K562 (cell line): ENCODE measurements around the gene SLC48A1. TPM values are rescaled to one million over a fixed set of nuclear protein-coding genes. Genes with fewer than 3 reads are reported as not detected.

Experiments used
- ERF ChIP-seq: fragments of 450-650 bp; formaldehyde crosslinking; IDR thresholded peaks from 2 replicates; pipeline ENCODE4 v1.4.0; 2020; ENCODE audit warnings: mild to moderate bottlenecking, mixed read lengths
- GABPB1 ChIP-seq: sonication (generic); formaldehyde crosslinking; IDR thresholded peaks from 2 replicates; pipeline ENCODE4 v1.8.0; 2022; ENCODE audit warnings: mild to moderate bottlenecking, missing genetic modification reagents
- ZNF431 ChIP-seq: sonication (generic); formaldehyde crosslinking; IDR thresholded peaks from 2 replicates; pipeline ENCODE4 v1.8.0; 2022; ENCODE audit warnings: mild to moderate bottlenecking, missing genetic modification reagents
- polyA plus RNA-seq, 8 experiments: library from polyadenylated mRNA; depleted of rRNA in 4 of 8; stranded (reverse) in 5 of 8; unstranded in 3 of 8; fragments of >200 nt; fragmentation: Nextera tagmentation in 2 of 8; fragmentation: Illumina TruSeq in 1 of 8; extraction: Ambion mirVana in 2 of 8; extraction: Trizol in 1 of 8; gene quantifications; 2 replicates each; pipeline versions ENCODE4 v1.2.1 to v1.2.3, GENCODE V29; 2011 to 2014; ENCODE audit warnings: inconsistent platforms in 1 of 8, missing spikeins in 1 of 8
- total RNA-seq, 7 experiments: library from RNA; depleted of rRNA in 6 of 7; stranded (reverse); fragments of >200 nt in 6 of 7; fragmentation: Illumina TruSeq in 2 of 7; extraction: Trizol in 2 of 7; gene quantifications; 2 replicates each; pipeline versions ENCODE4 v1.2.1 to v1.2.3, GENCODE V29; 2011 to 2021; ENCODE audit warnings: low replicate concordance in 1 of 7
- TF ChIP-seq, protein P1 (sequence below), 2 experiments: fragments of 450-650 bp; IDR thresholded peaks; 2 replicates each; pipeline ENCODE4 v1.6.1; 2018; ENCODE audit warnings: mild to moderate bottlenecking in 2 of 2, low read depth in 1 of 2; ENCODE audit not compliant: partially characterized antibody in 2 of 2
- TF ChIP-seq, protein P2 (sequence below), 2 experiments: fragments of 450-650 bp; formaldehyde crosslinking in 1 of 2; IDR thresholded peaks; 2 replicates each; pipeline versions ENCODE4 v1.4.0 to v1.6.1; 2014 to 2020; ENCODE audit warnings: mild to moderate bottlenecking in 2 of 2, borderline replicate concordance in 1 of 2, low read depth in 1 of 2
- TF ChIP-seq, protein P3 (sequence below): fragments of 250-450 bp; sonication (Bioruptor Pico); IDR thresholded peaks from 2 replicates; pipeline ENCODE4 v1.5.0; 2021
- TF ChIP-seq, protein P4 (sequence below): sonication (generic); formaldehyde crosslinking; IDR thresholded peaks from 2 replicates; pipeline ENCODE4 v1.8.0; 2023; ENCODE audit warnings: mild to moderate bottlenecking, missing genetic modification reagents

Gene SLC48A1
- total and polyA plus RNA-seq, 9 of the 15 experiments (the other 6 are each of a cell fraction or from before 2014, with no cell fraction given), result 10.7 to 37.5 (median 18.7) TPM

DNA sequence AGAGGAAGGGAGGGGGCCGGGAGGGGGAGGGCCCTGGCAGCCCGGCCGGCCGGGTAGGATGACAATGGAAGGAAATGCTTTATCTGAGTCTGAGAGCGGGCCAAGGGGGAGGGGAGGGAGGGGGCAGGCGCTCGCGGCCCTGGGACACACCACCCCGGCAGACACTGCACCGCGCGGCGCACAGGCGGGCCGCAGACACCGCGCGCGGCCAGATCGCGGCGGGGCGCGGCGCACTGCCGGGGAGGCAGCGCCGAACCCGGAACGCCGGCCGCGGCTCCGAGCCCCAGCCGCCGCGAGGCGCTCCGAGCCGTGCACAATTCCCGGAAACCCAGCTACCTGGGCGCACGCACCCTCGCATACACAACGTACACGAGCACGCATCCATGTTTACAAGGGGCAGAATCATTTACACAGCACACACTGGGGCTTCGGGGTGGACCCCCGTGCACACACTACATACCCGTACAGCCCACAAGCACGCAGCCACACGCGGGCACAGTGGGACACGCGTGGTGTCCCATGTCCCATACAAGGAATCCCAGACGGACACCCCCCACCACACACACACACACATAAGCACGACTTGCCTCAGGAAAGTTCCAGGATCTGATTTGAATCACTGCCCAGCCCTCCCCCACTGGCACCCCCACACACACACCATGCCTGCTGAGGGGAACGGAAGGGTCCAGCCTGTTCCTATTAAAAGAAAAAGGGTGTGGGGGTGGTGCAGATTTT lies 47.0 kb downstream of the SLC48A1 start, which contains the start of gene HDAC7 (continued):
- TF ChIP-seq, protein P1, sequence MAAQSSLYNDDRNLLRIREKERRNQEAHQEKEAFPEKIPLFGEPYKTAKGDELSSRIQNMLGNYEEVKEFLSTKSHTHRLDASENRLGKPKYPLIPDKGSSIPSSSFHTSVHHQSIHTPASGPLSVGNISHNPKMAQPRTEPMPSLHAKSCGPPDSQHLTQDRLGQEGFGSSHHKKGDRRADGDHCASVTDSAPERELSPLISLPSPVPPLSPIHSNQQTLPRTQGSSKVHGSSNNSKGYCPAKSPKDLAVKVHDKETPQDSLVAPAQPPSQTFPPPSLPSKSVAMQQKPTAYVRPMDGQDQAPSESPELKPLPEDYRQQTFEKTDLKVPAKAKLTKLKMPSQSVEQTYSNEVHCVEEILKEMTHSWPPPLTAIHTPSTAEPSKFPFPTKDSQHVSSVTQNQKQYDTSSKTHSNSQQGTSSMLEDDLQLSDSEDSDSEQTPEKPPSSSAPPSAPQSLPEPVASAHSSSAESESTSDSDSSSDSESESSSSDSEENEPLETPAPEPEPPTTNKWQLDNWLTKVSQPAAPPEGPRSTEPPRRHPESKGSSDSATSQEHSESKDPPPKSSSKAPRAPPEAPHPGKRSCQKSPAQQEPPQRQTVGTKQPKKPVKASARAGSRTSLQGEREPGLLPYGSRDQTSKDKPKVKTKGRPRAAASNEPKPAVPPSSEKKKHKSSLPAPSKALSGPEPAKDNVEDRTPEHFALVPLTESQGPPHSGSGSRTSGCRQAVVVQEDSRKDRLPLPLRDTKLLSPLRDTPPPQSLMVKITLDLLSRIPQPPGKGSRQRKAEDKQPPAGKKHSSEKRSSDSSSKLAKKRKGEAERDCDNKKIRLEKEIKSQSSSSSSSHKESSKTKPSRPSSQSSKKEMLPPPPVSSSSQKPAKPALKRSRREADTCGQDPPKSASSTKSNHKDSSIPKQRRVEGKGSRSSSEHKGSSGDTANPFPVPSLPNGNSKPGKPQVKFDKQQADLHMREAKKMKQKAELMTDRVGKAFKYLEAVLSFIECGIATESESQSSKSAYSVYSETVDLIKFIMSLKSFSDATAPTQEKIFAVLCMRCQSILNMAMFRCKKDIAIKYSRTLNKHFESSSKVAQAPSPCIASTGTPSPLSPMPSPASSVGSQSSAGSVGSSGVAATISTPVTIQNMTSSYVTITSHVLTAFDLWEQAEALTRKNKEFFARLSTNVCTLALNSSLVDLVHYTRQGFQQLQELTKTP (IDR thresholded peaks at IDR 0.05; ENCODE audit: low read depth in 1 of 2, partially characterized antibody in 2 of 2), result peak in 1 of 2 experiments; percentile 70
- TF ChIP-seq, protein P2, sequence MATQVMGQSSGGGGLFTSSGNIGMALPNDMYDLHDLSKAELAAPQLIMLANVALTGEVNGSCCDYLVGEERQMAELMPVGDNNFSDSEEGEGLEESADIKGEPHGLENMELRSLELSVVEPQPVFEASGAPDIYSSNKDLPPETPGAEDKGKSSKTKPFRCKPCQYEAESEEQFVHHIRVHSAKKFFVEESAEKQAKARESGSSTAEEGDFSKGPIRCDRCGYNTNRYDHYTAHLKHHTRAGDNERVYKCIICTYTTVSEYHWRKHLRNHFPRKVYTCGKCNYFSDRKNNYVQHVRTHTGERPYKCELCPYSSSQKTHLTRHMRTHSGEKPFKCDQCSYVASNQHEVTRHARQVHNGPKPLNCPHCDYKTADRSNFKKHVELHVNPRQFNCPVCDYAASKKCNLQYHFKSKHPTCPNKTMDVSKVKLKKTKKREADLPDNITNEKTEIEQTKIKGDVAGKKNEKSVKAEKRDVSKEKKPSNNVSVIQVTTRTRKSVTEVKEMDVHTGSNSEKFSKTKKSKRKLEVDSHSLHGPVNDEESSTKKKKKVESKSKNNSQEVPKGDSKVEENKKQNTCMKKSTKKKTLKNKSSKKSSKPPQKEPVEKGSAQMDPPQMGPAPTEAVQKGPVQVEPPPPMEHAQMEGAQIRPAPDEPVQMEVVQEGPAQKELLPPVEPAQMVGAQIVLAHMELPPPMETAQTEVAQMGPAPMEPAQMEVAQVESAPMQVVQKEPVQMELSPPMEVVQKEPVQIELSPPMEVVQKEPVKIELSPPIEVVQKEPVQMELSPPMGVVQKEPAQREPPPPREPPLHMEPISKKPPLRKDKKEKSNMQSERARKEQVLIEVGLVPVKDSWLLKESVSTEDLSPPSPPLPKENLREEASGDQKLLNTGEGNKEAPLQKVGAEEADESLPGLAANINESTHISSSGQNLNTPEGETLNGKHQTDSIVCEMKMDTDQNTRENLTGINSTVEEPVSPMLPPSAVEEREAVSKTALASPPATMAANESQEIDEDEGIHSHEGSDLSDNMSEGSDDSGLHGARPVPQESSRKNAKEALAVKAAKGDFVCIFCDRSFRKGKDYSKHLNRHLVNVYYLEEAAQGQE (IDR thresholded peaks at IDR 0.05; ENCODE audit: borderline replicate concordance), result peak; percentile 29; the same call in 1 of the 2 replicates
- TF ChIP-seq, protein P2 (CRISPR knock-in tag; IDR thresholded peaks at IDR 0.05; ENCODE audit: low read depth), result peak; percentile 67; the same call in 1 of the 2 replicates
- TF ChIP-seq, protein P3, sequence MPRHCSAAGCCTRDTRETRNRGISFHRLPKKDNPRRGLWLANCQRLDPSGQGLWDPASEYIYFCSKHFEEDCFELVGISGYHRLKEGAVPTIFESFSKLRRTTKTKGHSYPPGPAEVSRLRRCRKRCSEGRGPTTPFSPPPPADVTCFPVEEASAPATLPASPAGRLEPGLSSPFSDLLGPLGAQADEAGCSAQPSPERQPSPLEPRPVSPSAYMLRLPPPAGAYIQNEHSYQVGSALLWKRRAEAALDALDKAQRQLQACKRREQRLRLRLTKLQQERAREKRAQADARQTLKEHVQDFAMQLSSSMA (CRISPR knock-in tag), result no peak
- peak; percentile 89 for TF ChIP-seq ERF (CRISPR knock-in tag)
- no peak for TF ChIP-seq ZNF431 (CRISPR knock-in tag)
- TF ChIP-seq GABPB1 (CRISPR knock-in tag), result peak; percentile 41; the same call in 1 of the 2 replicates
- TF ChIP-seq, protein P4, sequence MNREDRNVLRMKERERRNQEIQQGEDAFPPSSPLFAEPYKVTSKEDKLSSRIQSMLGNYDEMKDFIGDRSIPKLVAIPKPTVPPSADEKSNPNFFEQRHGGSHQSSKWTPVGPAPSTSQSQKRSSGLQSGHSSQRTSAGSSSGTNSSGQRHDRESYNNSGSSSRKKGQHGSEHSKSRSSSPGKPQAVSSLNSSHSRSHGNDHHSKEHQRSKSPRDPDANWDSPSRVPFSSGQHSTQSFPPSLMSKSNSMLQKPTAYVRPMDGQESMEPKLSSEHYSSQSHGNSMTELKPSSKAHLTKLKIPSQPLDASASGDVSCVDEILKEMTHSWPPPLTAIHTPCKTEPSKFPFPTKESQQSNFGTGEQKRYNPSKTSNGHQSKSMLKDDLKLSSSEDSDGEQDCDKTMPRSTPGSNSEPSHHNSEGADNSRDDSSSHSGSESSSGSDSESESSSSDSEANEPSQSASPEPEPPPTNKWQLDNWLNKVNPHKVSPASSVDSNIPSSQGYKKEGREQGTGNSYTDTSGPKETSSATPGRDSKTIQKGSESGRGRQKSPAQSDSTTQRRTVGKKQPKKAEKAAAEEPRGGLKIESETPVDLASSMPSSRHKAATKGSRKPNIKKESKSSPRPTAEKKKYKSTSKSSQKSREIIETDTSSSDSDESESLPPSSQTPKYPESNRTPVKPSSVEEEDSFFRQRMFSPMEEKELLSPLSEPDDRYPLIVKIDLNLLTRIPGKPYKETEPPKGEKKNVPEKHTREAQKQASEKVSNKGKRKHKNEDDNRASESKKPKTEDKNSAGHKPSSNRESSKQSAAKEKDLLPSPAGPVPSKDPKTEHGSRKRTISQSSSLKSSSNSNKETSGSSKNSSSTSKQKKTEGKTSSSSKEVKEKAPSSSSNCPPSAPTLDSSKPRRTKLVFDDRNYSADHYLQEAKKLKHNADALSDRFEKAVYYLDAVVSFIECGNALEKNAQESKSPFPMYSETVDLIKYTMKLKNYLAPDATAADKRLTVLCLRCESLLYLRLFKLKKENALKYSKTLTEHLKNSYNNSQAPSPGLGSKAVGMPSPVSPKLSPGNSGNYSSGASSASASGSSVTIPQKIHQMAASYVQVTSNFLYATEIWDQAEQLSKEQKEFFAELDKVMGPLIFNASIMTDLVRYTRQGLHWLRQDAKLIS (CRISPR knock-in tag), result no peak
